Activated CD4-positive, alpha-beta T cell treated with anti-CD3 and anti-CD28 coated beads for 24 hours (primary cell): ENCODE data around the gene TJP2.
"Not testable (repeated sequence)": the region's sequence is repeated elsewhere in the genome, so short reads cannot be mapped to it uniquely, and the experiment has no call there.

ENCODE experiments used
- DNase-seq, 2 donors: peaks; one replicate each; pipeline ENCODE4 v3.0.0-alpha.2; 2020; ENCODE audit warnings: low read depth in 2 of 2

The TJP2 gene

DNA sequence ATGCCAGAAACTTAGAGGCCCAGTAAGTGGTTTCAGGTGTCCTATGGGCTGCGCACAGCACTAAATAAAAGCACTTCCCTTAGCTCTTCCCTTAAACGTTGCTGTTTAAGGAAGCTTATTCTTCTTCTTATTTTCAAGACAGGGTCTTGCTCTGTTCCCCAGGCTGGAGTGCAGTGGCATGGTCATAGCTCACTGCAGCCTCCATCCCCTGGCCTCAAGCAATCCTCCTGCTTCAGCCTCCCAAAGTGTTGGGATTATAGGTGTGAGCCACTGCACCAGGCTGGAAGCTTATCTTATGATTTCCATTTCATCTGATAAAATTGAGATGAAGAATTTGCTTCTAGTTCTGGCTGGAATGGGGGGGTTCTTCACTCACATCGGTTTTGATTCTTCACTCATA lies 15.6 kb upstream of the TJP2 start:
- no peak for DNase-seq

DNA sequence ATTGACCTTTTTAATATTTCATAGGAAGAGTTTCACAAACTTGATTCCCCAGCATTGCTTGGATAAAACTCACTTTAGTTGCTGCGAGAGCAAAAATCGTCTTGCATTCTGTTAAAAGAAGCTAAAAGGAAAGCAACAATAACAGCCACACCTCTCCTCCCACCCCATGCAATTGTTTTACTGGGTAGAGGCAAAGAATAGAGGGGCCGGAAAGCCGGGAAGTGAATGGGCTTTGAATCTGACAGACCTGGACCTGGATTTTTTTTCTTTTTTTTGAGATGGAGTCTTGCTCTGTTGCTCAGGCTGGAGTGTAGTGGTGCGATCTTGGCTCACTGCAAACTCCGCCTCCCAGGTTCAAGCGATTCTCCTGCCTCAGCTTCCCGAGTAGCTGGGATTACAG lies 9.5 kb upstream of the TJP2 start:
- DNase-seq: not testable (repeated sequence)

DNA sequence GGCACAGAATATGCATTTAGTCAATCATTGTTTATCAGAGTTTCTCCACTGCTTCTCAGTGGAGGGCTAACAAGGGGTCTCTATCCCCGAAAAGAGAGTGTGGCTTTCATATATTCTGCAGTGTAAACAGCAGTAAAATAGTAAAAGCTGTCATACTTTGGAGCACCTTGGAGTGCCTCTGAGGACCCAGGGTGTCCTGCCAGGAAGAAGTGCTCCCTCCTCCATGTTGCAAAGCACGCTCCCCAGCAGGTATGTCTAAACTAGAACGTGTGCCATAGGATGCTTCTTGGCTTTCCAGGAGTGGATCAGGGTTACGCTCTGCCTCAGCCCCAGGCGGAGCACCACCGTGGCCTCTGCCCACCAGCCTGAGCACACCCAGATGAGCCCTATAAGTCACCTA lies 8.5 kb upstream of the TJP2 start:
- DNase-seq: no peak

DNA sequence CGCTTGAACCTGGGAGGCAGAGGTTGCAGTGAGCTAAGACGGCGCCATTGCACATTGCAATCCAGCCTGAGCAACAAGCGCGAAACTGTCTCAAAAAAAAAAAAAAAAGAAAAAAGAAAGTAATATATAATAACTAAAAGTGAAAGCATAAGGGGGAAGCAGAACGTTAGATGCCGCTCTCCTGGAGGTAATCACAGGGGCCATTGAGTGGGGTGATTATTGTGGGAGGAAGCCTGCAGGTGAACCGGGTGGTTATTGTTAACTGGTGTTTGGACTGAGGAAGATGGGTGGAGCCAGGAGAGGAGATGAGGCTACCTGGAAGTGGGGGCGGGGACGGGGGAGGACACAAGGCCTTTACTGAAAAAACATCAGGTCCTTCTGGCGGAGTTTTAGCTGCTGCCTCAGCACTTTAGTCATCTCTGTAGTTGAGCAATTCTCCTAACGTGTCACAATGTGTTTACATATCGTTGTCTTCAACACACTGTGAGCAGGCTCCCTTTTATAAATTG lies 5.3 kb upstream of the TJP2 start:
- DNase-seq: peak; percentile 28 to 39

DNA sequence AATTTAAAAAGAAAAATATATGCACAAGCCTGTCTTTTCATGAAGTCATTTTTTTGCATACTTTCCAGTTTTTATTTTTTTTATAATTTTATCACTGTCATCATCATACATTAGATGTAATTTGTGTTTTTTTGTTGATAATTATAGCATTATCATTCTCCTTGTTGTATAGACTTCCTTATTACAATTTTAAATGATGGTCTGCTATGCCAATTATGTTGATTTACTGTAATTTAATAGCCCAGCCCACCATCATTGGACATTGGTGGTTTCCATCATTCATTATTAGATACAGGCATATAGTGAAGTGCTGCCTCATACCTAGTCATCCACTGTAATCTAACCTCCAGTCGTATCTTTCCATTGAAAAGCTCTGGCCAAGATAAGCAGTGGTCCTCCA lies 3.8 kb upstream of the TJP2 start:
- DNase-seq: no peak

DNA sequence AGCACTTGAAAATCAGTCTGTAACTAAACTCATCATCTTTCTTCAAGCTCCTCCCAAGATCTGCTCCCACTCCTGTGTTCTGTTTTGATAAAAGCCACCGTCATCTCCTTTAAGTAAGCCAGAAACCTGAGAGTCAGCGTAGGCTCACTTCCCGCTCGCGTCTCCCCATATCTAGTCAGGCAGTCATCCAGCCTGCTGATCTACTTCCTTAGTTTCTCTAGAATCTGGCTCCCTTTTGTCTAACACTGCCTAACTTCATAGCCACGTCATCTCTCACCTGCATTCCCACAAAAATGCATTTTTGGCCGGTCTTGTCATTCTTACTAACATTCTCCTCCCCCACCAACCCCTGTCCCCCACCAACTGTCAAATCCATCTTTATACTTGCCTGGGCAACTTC lies 3.0 kb upstream of the TJP2 start:
- no peak for DNase-seq

DNA sequence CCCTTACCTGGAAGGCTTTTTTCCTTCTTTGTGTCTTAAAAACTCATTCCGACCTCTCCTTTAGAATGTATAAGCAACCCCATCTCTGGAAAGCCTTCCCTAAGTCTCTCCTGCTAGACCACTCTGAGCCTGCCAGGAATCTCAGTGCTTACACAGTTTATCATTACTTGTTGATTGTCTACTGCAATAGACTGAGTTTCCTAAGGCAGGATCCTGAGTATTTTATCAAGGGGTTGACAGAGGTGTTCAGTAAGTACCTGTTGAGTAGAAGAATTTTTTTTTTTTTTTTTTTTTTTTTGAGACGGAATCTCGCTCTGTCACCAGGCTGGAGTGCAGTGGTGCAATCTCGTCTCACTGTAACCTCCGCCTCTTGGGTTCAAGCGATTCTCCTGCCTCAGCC lies 2.6 kb upstream of the TJP2 start:
- no peak for DNase-seq

DNA sequence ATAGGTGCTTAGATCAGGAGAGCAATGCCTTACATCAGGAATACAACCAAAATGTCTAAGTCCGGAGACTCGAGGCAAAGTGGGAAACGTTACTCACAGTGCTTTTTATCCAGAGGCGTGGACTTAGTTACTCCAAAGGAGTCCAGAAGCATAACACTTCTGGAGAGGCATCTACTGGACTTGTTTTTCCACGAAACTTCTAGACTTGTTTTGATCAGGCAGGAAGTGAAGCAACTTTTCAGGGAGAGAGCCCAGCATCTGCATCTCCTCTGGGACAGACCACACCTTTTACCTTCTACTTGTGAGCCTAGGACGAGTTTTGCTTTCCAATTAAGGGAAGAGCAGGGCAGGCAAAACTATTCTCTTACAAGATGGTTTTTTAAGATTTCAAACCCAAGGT lies 1.2 kb upstream of the TJP2 start:
- DNase-seq: no peak

DNA sequence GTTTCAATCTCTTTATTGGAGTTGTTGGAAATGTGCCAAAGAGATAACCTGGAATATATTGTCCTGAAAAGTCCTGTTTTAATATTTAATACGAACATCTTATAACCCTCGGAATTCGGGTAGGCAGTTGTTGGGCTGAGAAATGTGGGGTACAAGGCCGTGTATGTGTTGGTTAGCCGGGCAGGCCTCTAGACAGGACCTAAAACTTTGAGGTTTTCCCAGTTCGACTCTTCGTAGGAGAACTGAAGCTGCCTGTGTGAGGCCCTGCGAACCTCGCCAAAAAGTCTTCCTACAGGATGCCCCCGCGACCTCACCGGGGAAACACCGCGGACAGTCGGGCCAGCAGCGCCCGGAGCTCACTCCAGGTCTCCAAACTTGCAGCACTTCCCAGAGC lies 583 bp upstream of the TJP2 start:
- no peak for DNase-seq

DNA sequence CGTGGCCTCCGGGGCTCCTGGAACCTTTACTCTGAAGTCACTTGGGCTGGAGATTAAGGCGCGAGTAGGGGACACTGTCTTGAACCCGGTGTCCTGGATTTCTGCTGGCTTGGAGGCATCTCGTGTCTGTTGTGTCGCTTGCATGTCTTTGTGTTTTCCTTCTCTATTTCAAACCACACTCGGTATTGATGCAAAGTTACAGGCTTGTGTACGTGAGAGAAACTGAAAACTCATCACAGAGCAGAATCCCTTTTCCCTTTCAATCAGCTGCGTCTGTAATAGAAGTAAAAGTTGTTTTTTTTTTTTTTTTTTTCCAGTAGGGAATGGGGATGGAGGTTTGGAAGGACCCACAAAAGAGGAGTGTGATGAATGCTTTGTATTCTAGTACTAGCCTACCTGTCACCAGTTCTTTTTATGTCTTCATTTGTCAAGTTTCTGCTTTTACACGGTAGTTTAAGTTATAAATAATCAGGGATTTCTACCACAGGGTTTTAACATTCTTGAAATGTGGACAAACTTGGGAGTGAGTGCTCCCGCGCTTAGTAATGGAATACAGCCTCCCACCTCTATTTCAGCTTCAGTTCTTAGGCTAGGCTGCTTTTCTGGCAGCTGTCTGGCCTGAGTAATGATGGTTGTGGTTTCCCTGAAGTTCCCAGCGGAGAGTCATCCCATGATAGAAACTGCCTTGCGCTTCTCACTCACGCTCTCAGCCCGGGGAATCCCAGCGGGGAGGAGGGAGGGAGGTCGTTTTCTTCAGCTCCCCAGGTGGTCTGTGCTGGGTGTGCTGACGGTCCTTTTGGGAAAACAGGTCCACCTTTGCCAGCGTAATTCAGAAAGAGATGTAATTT lies 763 bp downstream of the TJP2 start:
- peak; percentile 24 to 34 for DNase-seq

DNA sequence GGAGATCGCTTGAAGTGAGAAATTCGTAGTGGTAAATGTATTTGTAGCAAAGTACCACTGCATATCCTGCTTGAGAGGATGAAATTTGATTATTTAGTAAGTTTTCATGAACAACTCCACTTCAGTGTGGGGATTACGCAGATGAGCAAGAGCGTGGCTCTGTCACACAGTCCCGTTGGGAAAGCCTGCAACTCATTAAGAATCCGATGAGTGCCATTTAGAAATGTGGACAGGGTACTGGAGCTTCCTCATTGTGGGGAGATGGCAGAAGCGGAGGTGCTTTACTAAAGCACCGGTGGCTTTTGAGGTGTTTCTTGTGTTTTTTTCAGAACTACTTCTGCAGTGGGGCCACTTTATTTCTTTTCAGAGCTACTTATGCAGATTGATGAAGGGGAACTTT lies 1.4 kb downstream of the TJP2 start:
- DNase-seq: no peak

DNA sequence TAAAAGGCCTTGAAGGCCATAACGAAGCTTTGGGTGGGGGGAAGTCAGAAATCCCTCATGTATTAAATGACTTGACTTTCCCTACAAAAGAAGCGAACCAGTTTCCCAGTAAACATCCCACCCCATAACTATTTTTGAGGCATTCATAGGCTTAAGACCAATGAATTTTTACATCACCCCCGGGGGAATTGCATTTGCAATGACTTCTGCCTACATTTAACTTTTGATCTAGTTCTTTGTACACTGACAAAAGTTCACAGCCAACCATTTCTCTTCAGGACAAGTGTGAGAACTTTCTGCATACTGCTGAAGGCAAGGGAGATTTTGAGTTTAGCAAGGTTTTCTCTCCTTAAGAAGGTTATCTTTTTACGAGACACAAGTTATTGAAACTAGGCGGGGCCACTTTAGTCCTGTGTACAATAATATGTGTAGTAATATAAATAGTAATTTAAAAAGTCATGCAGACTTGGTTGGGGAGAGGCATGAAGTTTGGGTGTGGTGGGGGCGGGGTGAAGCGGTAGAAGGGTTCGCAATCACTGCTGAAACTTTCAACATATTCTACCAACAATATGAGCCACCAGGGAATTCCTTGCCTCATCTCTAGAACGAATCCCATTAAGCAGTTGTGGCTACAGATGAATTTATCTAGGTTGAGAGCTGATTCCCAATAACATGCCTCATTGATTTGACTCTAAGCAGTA lies 2.5 kb downstream of the TJP2 start:
- no peak for DNase-seq

DNA sequence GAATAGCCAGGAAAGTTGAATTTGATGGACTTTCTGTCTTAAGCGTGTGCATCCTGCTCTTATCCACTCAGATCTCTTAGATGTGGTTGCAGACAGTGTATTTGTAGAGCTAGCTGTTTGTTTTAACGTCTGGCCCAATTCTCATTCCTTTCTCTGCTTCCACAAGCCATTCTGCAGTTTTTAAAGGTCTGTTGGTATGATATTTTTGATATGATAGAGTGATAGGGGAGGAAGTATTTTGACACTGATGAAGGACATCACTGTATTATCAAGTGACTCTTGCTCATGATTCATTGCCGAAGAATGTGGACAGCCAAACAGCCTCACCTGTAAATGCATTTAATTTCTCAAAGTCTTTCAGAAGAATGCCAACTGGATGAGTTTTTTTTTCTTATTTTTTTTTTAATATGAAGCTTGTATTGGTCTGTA lies 4.5 kb downstream of the TJP2 start:
- DNase-seq: no peak

DNA sequence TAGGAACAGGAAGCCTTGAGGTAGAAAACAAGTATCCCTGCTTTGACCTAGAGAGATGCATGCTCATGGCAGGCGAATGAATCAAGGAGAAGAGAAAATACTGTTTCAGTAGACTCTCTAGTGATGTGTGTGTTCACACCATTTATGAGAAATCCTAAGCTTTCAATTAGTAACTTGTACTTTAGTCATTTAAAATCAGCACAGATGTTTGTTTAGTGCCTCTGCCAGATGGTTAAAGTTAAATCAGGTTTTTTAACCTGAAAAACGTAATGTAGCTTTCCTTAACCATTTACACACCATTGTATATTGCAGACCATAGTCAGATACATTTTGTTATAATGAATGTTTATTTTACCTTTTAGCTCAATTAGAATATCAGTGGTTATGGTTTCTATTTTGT lies 5.0 kb downstream of the TJP2 start:
- no peak for DNase-seq

DNA sequence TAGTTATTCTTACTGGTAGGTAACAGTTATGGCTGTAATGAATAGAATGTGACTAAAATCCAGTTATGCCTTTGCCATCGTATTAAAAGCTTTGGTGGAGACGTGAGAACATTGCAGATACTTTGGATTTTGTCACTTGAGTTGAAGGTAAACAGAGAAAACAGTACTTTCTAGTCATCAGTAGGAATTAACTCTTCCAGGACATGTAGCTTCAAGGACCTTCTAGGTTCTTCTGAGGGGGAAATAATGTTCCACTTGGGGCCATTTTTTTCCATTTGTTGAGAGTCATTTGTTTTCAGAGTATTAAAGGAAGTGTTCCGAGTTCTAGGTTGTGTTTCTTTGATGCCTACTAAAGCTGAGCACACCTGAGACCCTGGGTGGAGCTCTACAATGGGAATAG lies 6.1 kb downstream of the TJP2 start:
- no peak for DNase-seq

DNA sequence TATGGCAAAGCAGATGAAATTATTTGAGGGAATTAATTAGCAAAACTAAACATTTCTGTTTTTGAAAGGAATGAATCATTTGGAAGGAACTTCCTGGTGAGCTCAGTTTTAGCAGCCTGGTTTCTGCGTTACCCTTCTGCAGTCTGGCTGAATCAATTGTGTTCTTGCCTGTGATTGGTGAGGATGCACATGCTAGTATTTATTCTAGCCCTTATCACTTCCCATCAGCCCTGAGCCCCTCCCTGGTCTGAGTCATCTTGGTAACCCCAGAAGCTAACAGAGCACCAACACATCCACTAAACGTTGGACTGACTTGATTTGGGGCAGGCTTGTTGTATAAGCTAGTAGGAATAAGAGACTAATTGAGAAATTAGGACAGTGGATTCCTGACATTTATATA lies 6.6 kb downstream of the TJP2 start:
- peak; percentile 10 to 24 for DNase-seq

DNA sequence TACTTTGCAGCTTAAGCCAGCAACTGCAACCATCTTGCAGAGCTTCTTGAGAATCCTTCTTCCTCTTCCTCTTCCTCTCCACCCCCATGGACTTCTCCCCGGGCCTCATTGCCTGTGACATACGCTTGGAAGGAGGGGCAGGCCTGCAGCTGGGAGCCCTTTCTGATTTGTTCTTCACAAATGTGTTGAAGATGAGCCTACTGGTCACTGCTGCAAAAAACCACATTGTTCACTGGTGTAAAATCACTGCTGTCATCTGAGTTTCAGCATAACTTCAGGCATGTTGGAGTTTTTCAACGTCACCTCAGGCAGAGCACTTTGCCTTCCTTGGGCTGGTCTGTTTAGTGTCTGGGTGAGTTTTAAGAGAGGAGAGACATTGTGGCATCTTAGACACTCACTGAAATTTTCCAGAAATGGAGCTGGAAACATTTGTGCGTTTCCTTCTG lies 7.9 kb downstream of the TJP2 start:
- no peak for DNase-seq

DNA sequence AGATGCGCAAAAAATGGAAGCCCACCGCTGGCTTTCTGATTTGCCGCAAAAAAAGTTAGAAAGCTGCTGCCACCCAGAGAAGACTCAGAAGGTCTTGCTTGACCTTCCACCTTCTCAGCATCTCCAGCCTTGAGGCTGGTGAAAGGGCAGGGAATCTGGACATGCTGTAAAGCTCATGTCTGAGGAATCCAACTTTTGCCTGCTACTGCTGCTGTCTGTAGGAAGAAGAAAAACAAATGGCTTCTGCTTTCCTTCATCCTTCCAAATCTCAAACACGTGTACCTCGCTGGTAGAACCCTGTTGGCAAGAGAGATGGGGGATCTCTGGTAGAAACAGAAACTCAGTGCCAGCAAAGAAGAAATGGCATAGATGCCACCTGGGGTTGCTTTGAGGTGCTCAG lies 10.2 kb downstream of the TJP2 start:
- DNase-seq: no peak

DNA sequence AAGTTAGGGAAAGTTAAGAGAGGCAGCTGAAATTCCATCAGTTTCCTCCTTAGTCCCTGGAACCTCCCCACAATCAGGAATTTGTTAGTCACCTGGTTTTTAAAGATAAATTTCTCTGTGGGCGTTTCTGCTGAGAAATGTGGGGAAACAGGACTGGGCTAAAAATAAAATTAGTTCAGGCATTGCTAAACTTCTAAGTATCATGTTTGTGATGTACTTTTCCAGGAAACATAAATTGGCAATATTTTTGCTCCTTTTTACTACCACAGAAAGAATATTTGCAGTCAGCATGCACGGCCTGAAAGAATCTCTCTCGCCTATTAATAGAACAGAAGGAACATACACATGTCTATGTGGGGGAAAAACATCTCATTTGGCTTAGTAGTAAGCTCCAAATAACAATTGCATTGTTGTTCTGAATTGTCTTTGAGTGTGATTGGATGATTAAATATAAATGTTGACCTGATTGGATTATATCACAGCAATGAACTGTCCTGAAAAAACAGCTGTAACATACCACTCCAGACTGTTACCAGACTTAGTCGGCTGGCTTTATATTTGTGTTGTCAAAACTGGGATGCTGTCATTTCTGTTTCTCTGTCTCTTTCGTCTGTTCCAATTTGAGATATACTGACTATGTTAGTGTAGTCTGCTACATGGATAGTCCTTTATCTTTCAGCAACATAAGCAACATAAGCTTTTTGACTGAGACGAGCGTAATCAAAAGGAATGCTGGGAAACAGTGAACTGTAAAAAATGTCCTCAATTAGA lies 12.9 kb downstream of the TJP2 start:
- no peak for DNase-seq

DNA sequence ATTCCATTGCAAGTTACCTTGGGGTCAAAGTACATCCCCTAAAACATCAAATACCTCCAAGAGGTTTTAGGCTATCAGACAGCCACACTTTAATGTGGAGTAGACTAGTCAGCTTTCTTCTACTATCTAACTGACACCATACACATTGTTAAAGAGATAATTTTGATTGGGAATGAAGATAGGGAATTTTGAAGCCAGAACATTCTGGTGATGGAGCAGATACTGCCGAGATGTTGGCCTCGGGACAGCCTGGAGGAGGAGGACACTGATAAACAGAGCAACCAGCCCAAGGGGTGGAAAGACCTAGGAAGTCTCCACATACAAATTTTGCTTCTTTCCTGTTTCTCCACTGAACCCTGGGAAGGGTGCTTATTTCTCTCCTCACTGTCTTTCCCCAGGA lies 14.9 kb downstream of the TJP2 start:
- DNase-seq: no peak

DNA sequence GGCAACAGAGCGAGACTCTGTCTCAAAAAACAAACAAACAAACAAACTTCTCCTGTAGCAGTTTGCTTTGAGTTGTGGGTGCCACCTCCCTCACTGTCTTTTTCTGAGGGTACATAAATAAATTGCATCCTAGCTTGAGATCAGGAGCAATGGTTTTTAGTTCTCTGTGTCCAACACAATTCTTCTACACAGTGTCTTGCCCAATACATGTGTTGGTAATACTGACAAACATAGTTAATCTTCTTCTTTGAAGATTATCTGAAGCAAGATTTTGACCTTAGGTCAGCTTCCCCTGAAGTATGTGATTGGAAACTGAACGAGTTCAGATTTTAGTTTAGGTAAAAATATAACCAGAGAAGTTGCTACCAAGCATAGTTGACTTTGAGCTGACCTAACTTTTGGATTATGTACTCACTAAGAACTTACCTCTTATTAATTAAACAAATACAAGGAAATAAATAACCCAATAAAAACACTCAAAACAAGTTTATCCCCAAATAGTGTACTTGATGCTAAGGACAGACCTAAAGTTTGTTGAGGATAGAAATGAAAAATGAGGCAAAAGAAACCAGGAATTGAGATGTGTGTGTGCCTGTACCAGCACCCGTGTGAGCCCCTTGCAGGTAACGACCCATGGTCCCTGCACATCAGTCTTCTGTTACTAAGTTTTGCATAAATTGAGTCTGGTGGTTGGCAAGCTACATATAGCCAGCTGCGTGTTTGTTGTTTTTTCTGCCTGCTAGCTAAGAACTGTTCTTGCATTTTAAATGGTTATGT lies 16.2 kb downstream of the TJP2 start:
- DNase-seq: no peak

DNA sequence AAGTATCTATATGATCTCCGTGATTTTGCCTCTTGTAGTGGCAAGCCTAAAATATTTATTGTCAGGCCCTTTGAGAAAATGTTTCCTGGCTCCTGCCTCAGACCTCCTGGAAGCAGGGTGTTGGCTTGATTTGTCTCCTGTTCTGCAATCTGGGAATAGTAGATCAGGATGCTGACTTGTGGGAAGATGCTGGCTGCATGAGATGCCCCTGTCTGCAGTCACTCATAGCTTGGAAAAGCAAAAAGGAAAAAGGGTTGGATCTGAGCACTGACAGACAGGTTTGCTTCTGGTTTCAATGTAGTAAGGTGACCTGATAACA lies 16.7 kb downstream of the TJP2 start:
- DNase-seq: no peak
